Vagina (tissue), 2 donors: ENCODE results near the gene ENOX1. TPM values are rescaled to one million over a fixed set of nuclear protein-coding genes. Genes with fewer than 3 reads are reported as not detected.

Experiments used
- DNase-seq, 2 donors: peaks; one replicate each; pipeline ENCODE4 v3.0.0-alpha.2; 2017; ENCODE audit errors: extremely low spot score in 2 of 2
- H3K27ac ChIP-seq: fragments of 200-600 bp; sonication (generic); one replicate; pipeline ENCODE4 v1.5.1; 2019
- H3K27me3 ChIP-seq: fragments of 200-600 bp; sonication (generic); one replicate; pipeline ENCODE4 v1.5.1; 2019
- H3K36me3 ChIP-seq, 2 donors: fragments of 200-600 bp; sonication (generic); one replicate each; pipeline ENCODE4 v1.5.1; 2017 to 2019
- H3K4me1 ChIP-seq: fragments of 200-600 bp; sonication (generic); one replicate; pipeline ENCODE4 v1.5.1; 2019
- H3K4me3 ChIP-seq, 2 donors: fragments of 200-600 bp; sonication (generic); 1 replicate in 1 of 2; 2 replicates in 1 of 2; pipeline ENCODE4 v1.5.1; 2016 to 2019
- H3K9me3 ChIP-seq: fragments of 200-600 bp; sonication (generic); one replicate; pipeline ENCODE4 v1.5.1; 2019
- CTCF ChIP-seq, 3 experiments: fragments of 450-650 bp in 2 of 3; fragments of 200-600 bp in 1 of 3; sonication (generic) in 1 of 3; IDR thresholded peaks; one replicate each; pipeline ENCODE4 v1.5.1; 2017 to 2019; ENCODE audit warnings: antibody characterized with exemption in 3 of 3, mild to moderate bottlenecking in 2 of 3, moderate library complexity in 2 of 3
- POLR2A ChIP-seq, 2 donors: fragments of 450-650 bp; IDR thresholded peaks; one replicate each; pipeline ENCODE4 v1.6.1; 2017; ENCODE audit warnings: antibody characterized with exemption in 2 of 2, mild to moderate bottlenecking in 2 of 2, moderate library complexity in 2 of 2
- POLR2AphosphoS5 ChIP-seq, 2 donors: sonication (generic); formaldehyde crosslinking; IDR thresholded peaks; one replicate each; pipeline ENCODE4 v1.9.0; 2017; ENCODE audit warnings: antibody characterized with exemption in 2 of 2, mild to moderate bottlenecking in 2 of 2, low read depth in 1 of 2; ENCODE audit not compliant: insufficient read depth in 1 of 2
- intact Hi-C: fragments of 100-400 bp; cut with DNase I; formaldehyde crosslinking; loops from one replicate; pipeline ENCODE4 v1.15.1; 2023
- total RNA-seq: library from RNA; depleted of rRNA; stranded (reverse); fragments of >200 nt; gene quantifications from one replicate; pipeline ENCODE4 v1.2.3, GENCODE V29; 2016

Gene ENOX1
- total RNA-seq, 1 donor from 2014 or later = 2.7 TPM

GRCh38 chr13:43232873-43233265 is 553.9 kb downstream of the ENOX1 start:
- no peaks in the 10 kb centered on the region for H3K36me3 ChIP-seq
- H3K4me3 ChIP-seq = no peak overlapping the region
- no peaks in the 10 kb centered on the region for H3K9me3 ChIP-seq
- no peak for DNase-seq
- peaks cover 11% of the 10 kb centered on the region for H3K4me1 ChIP-seq
- no peaks in the 10 kb centered on the region for H3K27me3 ChIP-seq
- intact Hi-C loops = no loop called here
- no peak for TF ChIP-seq POLR2AphosphoS5 (IDR thresholded peaks at IDR 0.05; ENCODE audit: insufficient read depth in 1 of 2, low read depth in 1 of 2)
- no peak for TF ChIP-seq CTCF (IDR thresholded peaks at IDR 0.05)
- no peak for TF ChIP-seq POLR2A (IDR thresholded peaks at IDR 0.05)
- no peak overlapping the region for H3K27ac ChIP-seq

GRCh38 chr13:43232144-43232872 is 554.5 kb downstream of the ENOX1 start:
- no peak overlapping the region for H3K4me3 ChIP-seq
- H3K9me3 ChIP-seq = no peaks in the 10 kb centered on the region
- intact Hi-C loops = no loop called here
- H3K36me3 ChIP-seq = no peaks in the 10 kb centered on the region
- DNase-seq = no peak
- H3K27ac ChIP-seq = no peak overlapping the region
- H3K4me1 ChIP-seq = peaks cover 11% of the 10 kb centered on the region
- H3K27me3 ChIP-seq = no peaks in the 10 kb centered on the region
- no peak for TF ChIP-seq POLR2A (IDR thresholded peaks at IDR 0.05)
- TF ChIP-seq CTCF (IDR thresholded peaks at IDR 0.05) = no peak
- no peak for TF ChIP-seq POLR2AphosphoS5 (IDR thresholded peaks at IDR 0.05; ENCODE audit: insufficient read depth in 1 of 2, low read depth in 1 of 2)

GRCh38 chr13:43230989-43231388 is 555.8 kb downstream of the ENOX1 start:
- no peaks in the 10 kb centered on the region for H3K9me3 ChIP-seq
- no peak overlapping the region for H3K27ac ChIP-seq
- no peaks in the 10 kb centered on the region for H3K27me3 ChIP-seq
- intact Hi-C loops = no loop called here
- H3K4me1 ChIP-seq = peaks cover 11% of the 10 kb centered on the region
- no peak for TF ChIP-seq POLR2A (IDR thresholded peaks at IDR 0.05)
- TF ChIP-seq POLR2AphosphoS5 (IDR thresholded peaks at IDR 0.05; ENCODE audit: insufficient read depth in 1 of 2, low read depth in 1 of 2) = no peak
- no peak for TF ChIP-seq CTCF (IDR thresholded peaks at IDR 0.05)
- H3K4me3 ChIP-seq = no peak overlapping the region
- DNase-seq = no peak
- no peaks in the 10 kb centered on the region for H3K36me3 ChIP-seq

- Histone ChIP-seq H3K36me3 (no peaks in the 10 kb centered on the region), H3K4me3 (no peak overlapping the region), H3K27ac (no peak overlapping the region), H3K4me1 (peaks cover 11% of the 10 kb centered on the region), H3K9me3 (no peaks in the 10 kb centered on the region), H3K27me3 (no peaks in the 10 kb centered on the region)
- intact Hi-C loops = no loop called here
- TF ChIP-seq POLR2A (IDR thresholded peaks at IDR 0.05) (no peak), CTCF (IDR thresholded peaks at IDR 0.05) (no peak), POLR2AphosphoS5 (IDR thresholded peaks at IDR 0.05; ENCODE audit: insufficient read depth in 1 of 2, low read depth in 1 of 2) (no peak)
- no peak for DNase-seq
These were observed 557.3 kb downstream of the ENOX1 start for GRCh38 chr13:43229506-43229905.

- Histone ChIP-seq H3K4me3 (no peak overlapping the region), H3K9me3 (no peaks in the 10 kb centered on the region), H3K27me3 (no peaks in the 10 kb centered on the region), H3K27ac (no peak overlapping the region), H3K36me3 (no peaks in the 10 kb centered on the region), H3K4me1 (peaks cover under 1% of the 10 kb centered on the region)
- TF ChIP-seq POLR2A (IDR thresholded peaks at IDR 0.05) (no peak), CTCF (IDR thresholded peaks at IDR 0.05) (no peak), POLR2AphosphoS5 (IDR thresholded peaks at IDR 0.05; ENCODE audit: insufficient read depth in 1 of 2, low read depth in 1 of 2) (no peak)
- no peak for DNase-seq
- intact Hi-C loops = no loop called here
These were observed 559.1 kb downstream of the ENOX1 start for GRCh38 chr13:43227721-43228120.
